H1 (cell line): ENCODE measurements around the gene SHANK2. TPM values are rescaled to one million over a fixed set of nuclear protein-coding genes. Genes with fewer than 3 reads are reported as not detected.

ENCODE experiments used
- CTCF ChIA-PET: fragments of 300-600 bp; sonication (Branson Sonifier 250); formaldehyde crosslinking; loops from one replicate; lab custom pipeline; 2021; ENCODE audit not compliant: partially characterized antibody; lab: Charles Lee
- POLR2A ChIA-PET: fragments of 300-600 bp; sonication (Branson Sonifier 250); formaldehyde crosslinking; loops from one replicate; lab custom pipeline; 2021; ENCODE audit warnings: inconsistent platforms; ENCODE audit not compliant: partially characterized antibody; lab: Charles Lee
- DNase-seq, 2 experiments: peaks; one replicate each; pipeline versions ENCODE4 v3.0.0 to v3.0.0-alpha.2; 2010 to 2022; ENCODE audit warnings: low spot score in 2 of 2, low read depth in 1 of 2, mixed read lengths in 1 of 2
- FAIRE-seq: peaks from 2 replicates; lab custom pipeline; 2011; peaks lifted over from hg19 to GRCh38; lab: Jason Lieb, UNC
- H2AFZ ChIP-seq: 2 replicates; pipeline ENCODE4 v1.8.1; 2012; ENCODE audit warnings: low read length, inconsistent platforms
- H2AK5ac ChIP-seq: 2 replicates; pipeline ENCODE4 v1.6.1; 2013; ENCODE audit warnings: low read depth, low read length
- H2BK120ac ChIP-seq: replicated peaks from 2 replicates; pipeline ENCODE3; 2013; ENCODE audit warnings: low read depth, low read length, inconsistent platforms
- H2BK12ac ChIP-seq: 2 replicates; pipeline ENCODE4 v1.6.1; 2013; ENCODE audit warnings: low read depth, low read length
- H2BK15ac ChIP-seq: 2 replicates; pipeline ENCODE4 v1.6.1; 2013; ENCODE audit warnings: low read length
- H2BK20ac ChIP-seq: 2 replicates; pipeline ENCODE4 v1.6.1; 2013; ENCODE audit warnings: low read length
- H2BK5ac ChIP-seq: 2 replicates; pipeline ENCODE4 v1.6.1; 2013; ENCODE audit warnings: low read depth, low read length
- H3K14ac ChIP-seq: 2 replicates; pipeline ENCODE4 v1.6.1; 2013; ENCODE audit warnings: inconsistent platforms; ENCODE audit not compliant: insufficient read length
- H3K18ac ChIP-seq: 2 replicates; pipeline ENCODE4 v1.6.1; 2013; ENCODE audit warnings: low read length; ENCODE audit errors: extremely low read depth
- H3K23ac ChIP-seq: 2 replicates; pipeline ENCODE4 v1.6.1; 2013; ENCODE audit warnings: inconsistent platforms; ENCODE audit not compliant: insufficient read length
- H3K23me2 ChIP-seq: 2 replicates; pipeline ENCODE4 v1.6.1; 2013; ENCODE audit warnings: low read depth, low read length
- H3K27ac ChIP-seq: 2 replicates; pipeline ENCODE4 v1.6.1; 2011; ENCODE audit warnings: low read depth, low read length, inconsistent platforms
- H3K27me3 ChIP-seq, 4 experiments: replicated peaks in 1 of 4; 1 replicate in 1 of 4; 2 replicates in 3 of 4; pipeline versions ENCODE4 v1.6.1 to v1.8.1; 2011 to 2013; ENCODE audit warnings: low read length in 3 of 4, mild to moderate bottlenecking in 3 of 4, inconsistent platforms in 2 of 4, mixed read lengths in 2 of 4, moderate library complexity in 1 of 4; ENCODE audit not compliant: control insufficient read depth in 3 of 4, insufficient read depth in 3 of 4; ENCODE audit errors: extremely low read depth in 1 of 4
- H3K36me3 ChIP-seq, 4 experiments: 2 replicates each; pipeline versions ENCODE4 v1.6.1 to v1.8.1; 2011 to 2013; ENCODE audit warnings: mild to moderate bottlenecking in 4 of 4, low read length in 3 of 4, moderate library complexity in 2 of 4, control low read depth in 1 of 4, inconsistent platforms in 1 of 4; ENCODE audit not compliant: insufficient read depth in 4 of 4, control insufficient read depth in 2 of 4
- H3K4ac ChIP-seq: replicated peaks from 2 replicates; pipeline ENCODE3; 2013; ENCODE audit warnings: low read length, low read depth, mixed read lengths, inconsistent platforms; ENCODE audit not compliant: insufficient read length
- H3K4me1 ChIP-seq, 4 experiments: replicated peaks in 1 of 4; 1 replicate in 1 of 4; 2 replicates in 3 of 4; pipeline versions ENCODE4 v1.6.1 to v1.8.1; 2011 to 2013; ENCODE audit warnings: low read length in 3 of 4, inconsistent platforms in 2 of 4, mixed read lengths in 1 of 4; ENCODE audit not compliant: insufficient read depth in 4 of 4, control insufficient read depth in 3 of 4
- H3K4me2 ChIP-seq, 2 experiments: 2 replicates each; pipeline versions ENCODE4 v1.6.1 to v1.8.1; 2011 to 2013; ENCODE audit warnings: low read depth in 2 of 2, low read length in 2 of 2, control low read depth in 1 of 2, inconsistent platforms in 1 of 2, mild to moderate bottlenecking in 1 of 2; ENCODE audit not compliant: insufficient read depth in 1 of 2
- H3K4me3 ChIP-seq, 4 experiments: fragments of 200-600, 300-600 bp in 1 of 4; sonication (generic), shearing (Covaris generic), sonication (Bioruptor Twin) in 1 of 4; 2 replicates each; pipeline versions ENCODE4 v1.5.1 to v1.8.1; 2011 to 2016; ENCODE audit warnings: low read length in 4 of 4, low read depth in 3 of 4, control low read depth in 2 of 4, inconsistent platforms in 2 of 4, mild to moderate bottlenecking in 2 of 4, mixed read lengths in 1 of 4, moderate library complexity in 1 of 4; ENCODE audit not compliant: insufficient read depth in 2 of 4; ENCODE audit errors: extremely low read depth in 1 of 4
- H3K56ac ChIP-seq: replicated peaks from 2 replicates; pipeline ENCODE3; 2013; ENCODE audit warnings: low read depth, mild to moderate bottlenecking, mixed read lengths, low read length, inconsistent platforms; ENCODE audit not compliant: insufficient read length
- H3K79me1 ChIP-seq: 2 replicates; pipeline ENCODE4 v1.6.1; 2013; ENCODE audit warnings: low read depth, low read length, control low read depth
- H3K79me2 ChIP-seq, 2 experiments: 2 replicates each; pipeline versions ENCODE4 v1.6.1 to v1.8.1; 2012 to 2013; ENCODE audit warnings: low read length in 2 of 2, mild to moderate bottlenecking in 2 of 2, inconsistent platforms in 1 of 2; ENCODE audit not compliant: insufficient read depth in 2 of 2, control insufficient read depth in 1 of 2
- H3K9ac ChIP-seq, 4 experiments: replicated peaks in 1 of 4; 1 replicate in 1 of 4; 2 replicates in 3 of 4; pipeline versions ENCODE4 v1.6.1 to v1.8.1; 2011 to 2013; ENCODE audit warnings: low read depth in 3 of 4, low read length in 3 of 4, control low read depth in 2 of 4, mild to moderate bottlenecking in 2 of 4, moderate library complexity in 2 of 4, inconsistent platforms in 1 of 4; ENCODE audit errors: extremely low read depth in 1 of 4
- H3K9me3 ChIP-seq, 2 experiments: 2 replicates each; pipeline versions ENCODE4 v1.6.1 to v1.8.1; 2012 to 2013; ENCODE audit warnings: mild to moderate bottlenecking in 2 of 2, moderate library complexity in 2 of 2, control low read depth in 1 of 2, inconsistent platforms in 1 of 2, low read depth in 1 of 2, low read length in 1 of 2, mixed read lengths in 1 of 2; ENCODE audit not compliant: insufficient read depth in 2 of 2
- H4K20me1 ChIP-seq, 2 experiments: replicated peaks in 1 of 2; 2 replicates each; pipeline versions ENCODE3 to v1.8.1; 2011 to 2013; ENCODE audit warnings: inconsistent platforms in 2 of 2, low read length in 2 of 2, mild to moderate bottlenecking in 1 of 2; ENCODE audit not compliant: insufficient read depth in 2 of 2, control insufficient read depth in 1 of 2
- H4K5ac ChIP-seq: 2 replicates; pipeline ENCODE4 v1.6.1; 2013; ENCODE audit warnings: low read length, low read depth, mixed read lengths, inconsistent platforms; ENCODE audit not compliant: insufficient read length
- H4K8ac ChIP-seq: 2 replicates; pipeline ENCODE4 v1.8.0; 2013; ENCODE audit warnings: mild to moderate bottlenecking, moderate library complexity, low read length, inconsistent platforms; ENCODE audit not compliant: insufficient read depth; ENCODE audit errors: extremely low read depth
- H4K91ac ChIP-seq: replicated peaks from 2 replicates; pipeline ENCODE3; 2013; ENCODE audit warnings: low read length, mixed read lengths, inconsistent platforms; ENCODE audit not compliant: insufficient read length
- MAX ChIP-seq: IDR thresholded peaks from 2 replicates; pipeline ENCODE4 v1.6.1; 2012; ENCODE audit warnings: inconsistent platforms
- RBBP5 ChIP-seq: IDR thresholded peaks from 2 replicates; pipeline ENCODE4 v1.7.1; 2012; ENCODE audit warnings: low read depth, mild to moderate bottlenecking, inconsistent platforms, low read length, moderate library complexity, borderline replicate concordance
- SIRT6 ChIP-seq: IDR thresholded peaks from one replicate; pipeline ENCODE4 v1.7.1; 2012; ENCODE audit warnings: low read length, inconsistent platforms
- TBP ChIP-seq: IDR thresholded peaks from 2 replicates; pipeline ENCODE4 v1.6.1; 2011; ENCODE audit warnings: low read depth, low read length, improper control_type of control experiment
- whole genome bisulfite sequencing, 2 experiments: shearing (Covaris generic) in 1 of 2; methylation state at CpG; one replicate each; pipeline versions ENCODE4 v1.1.6 to v1.1.7; 2013 to 2015; ENCODE audit warnings: low lambda C conversion rate in 2 of 2, mixed read lengths in 2 of 2, inconsistent platforms in 1 of 2, low coverage in 1 of 2, missing lambda C conversion rate in 1 of 2; ENCODE audit not compliant: insufficient replicate concordance in 2 of 2, insufficient coverage in 1 of 2, insufficient read length in 1 of 2; ENCODE audit errors: extremely low coverage in 1 of 2, missing lambda C conversion rate in 1 of 2; 5-methylcytosine and 5-hydroxymethylcytosine counted together
- polyA plus RNA-seq, 7 experiments: library from polyadenylated mRNA; depleted of rRNA in 3 of 7; stranded (reverse) in 5 of 7; unstranded in 2 of 7; fragments of >200 nt in 5 of 7; fragments of 200-250 nt in 2 of 7; gene quantifications; 1 replicate in 5 of 7; 2 replicates in 1 of 7; 4 replicates in 1 of 7; pipeline versions ENCODE4 v1.2.1 to v1.2.3, GENCODE V29; 2011 to 2013; ENCODE audit warnings: missing spikeins in 2 of 7, mixed read lengths in 2 of 7
- total RNA-seq: library from RNA; stranded (reverse); fragmentation: NEBNext Ultra II Directional; extraction: Animal tissue kit (Norgen Biotek cat#: 25700); gene quantifications from 2 replicates; pipeline ENCODE4 v1.2.1, GENCODE V29; 2021

The SHANK2 gene
- total and polyA plus RNA-seq, 2 of the 8 experiments (the other 6 are each of a cell fraction or from before 2014, with no cell fraction given): 10.1 to 54.2 TPM

GRCh38 chr11:71212871-71213559 lies 39.4 kb downstream of the SHANK2 start:
- H3K4me3 ChIP-seq: no peak overlapping the region
- H3K23ac ChIP-seq: no peak overlapping the region
- no peak overlapping the region for H3K14ac ChIP-seq
- ChIA-PET CTCF (interaction anchor here (0.8 kb wide), 1 partner anchor 67 kb away, joined by 3 read pairs; no protein-coding TSS in a partner anchor), POLR2A (no interaction called here)
- no peak overlapping the region for H2AFZ ChIP-seq
- H4K5ac ChIP-seq: no peak overlapping the region
- no peak overlapping the region for H2BK20ac ChIP-seq
- peaks cover 0 to 65% of the 10 kb centered on the region in 2 experiments; a peak in 3 of 4 replicates for H3K79me2 ChIP-seq
- H3K27ac ChIP-seq: no peak overlapping the region
- no peak overlapping the region for H4K8ac ChIP-seq
- peaks cover 0 to 5% (median 0%) of the 10 kb centered on the region in 4 experiments; a peak in 1 of 8 replicates for H3K36me3 ChIP-seq
- H3K4me1 ChIP-seq: peaks cover 0 to 12% (median 5%) of the 10 kb centered on the region in 4 experiments; a peak in 5 of 7 replicates
- FAIRE-seq: no peak
- no peak overlapping the region for H3K56ac ChIP-seq
- TF ChIP-seq RBBP5 (no peak), MAX (no peak), TBP (no peak), SIRT6 (no peak)
- TF ChIP-seq, all 59 proteins: peak for 0
- no peak overlapping the region for H4K91ac ChIP-seq
- peaks cover 14% of the 10 kb centered on the region; the same call in 1 of the 2 replicates for H3K79me1 ChIP-seq
- no peak overlapping the region; the same call in 1 of the 2 replicates for H3K18ac ChIP-seq
- H2BK15ac ChIP-seq: no peak overlapping the region
- H4K20me1 ChIP-seq: peaks cover 13 to 21% of the 10 kb centered on the region in 2 experiments
- H3K9ac ChIP-seq: no peak overlapping the region
- no peak overlapping the region for H2AK5ac ChIP-seq
- no peaks in the 10 kb centered on the region for H3K23me2 ChIP-seq
- no peak overlapping the region for H2BK120ac ChIP-seq
- WGBS, 2 experiments: 79% methylated on average over 10 of the region's 10 CpGs; no CpG with 5 or more reads in 1 of the 2 experiments
- H2BK12ac ChIP-seq: no peak overlapping the region
- H2BK5ac ChIP-seq: no peak overlapping the region
- no peak overlapping the region for H3K4me2 ChIP-seq
- no peaks in the 10 kb centered on the region for H3K27me3 ChIP-seq
- no peak overlapping the region for H3K4ac ChIP-seq
- H3K9me3 ChIP-seq: peaks cover 0 to 3% of the 10 kb centered on the region in 2 experiments; a peak in 1 of 4 replicates
- no peak for DNase-seq
